Measurements from ENCODE around the gene USP11.

USP11 gene

DNA sequence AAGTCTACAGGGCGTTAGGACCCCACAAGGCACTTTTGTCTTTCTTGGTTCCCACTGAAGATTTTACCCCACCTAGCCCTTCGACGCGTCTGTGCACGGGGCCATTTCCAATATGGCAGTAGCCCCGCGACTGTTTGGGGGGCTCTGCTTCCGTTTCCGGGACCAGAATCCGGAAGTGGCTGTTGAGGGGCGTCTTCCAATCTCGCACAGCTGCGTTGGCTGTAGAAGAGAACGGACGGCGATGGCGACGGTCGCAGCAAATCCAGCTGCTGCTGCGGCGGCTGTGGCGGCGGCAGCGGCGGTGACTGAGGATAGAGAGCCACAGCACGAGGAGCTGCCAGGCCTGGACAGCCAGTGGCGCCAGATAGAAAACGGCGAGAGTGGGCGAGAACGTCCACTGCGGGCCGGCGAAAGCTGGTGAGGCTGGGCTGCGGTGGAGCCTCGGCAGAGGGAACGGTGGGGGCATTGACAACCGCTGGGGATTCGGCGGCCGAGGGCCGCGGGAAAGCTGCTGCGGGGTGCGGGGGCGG is at the start of gene USP11:
USP11 (plus strand) TSS at position 207 of the 530 bp plus-strand sequence; CDS start at position 242, 35 bp downstream.
- DNase-seq (ENCODE audit: low spot score) = peak; percentile 25

DNA sequence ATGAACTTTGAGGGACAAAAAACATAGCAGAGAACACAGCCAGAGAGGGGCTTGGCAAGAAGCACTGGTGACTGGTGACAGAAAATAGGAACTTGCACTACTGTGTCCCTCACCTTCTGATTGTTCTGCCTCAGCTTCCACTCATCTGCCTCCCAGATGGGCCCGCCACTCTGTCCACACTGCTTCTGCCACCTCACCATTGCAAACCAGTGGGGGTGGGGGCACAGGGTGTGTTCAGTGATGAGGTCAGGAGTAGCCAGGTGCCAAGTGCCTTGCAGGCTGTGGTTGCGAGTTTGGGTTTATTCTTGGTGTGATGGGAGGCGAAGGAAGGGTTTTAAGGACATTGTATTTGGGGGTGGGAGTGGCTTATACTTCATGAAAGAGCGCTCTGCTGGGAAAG is 48.3 kb upstream of the USP11 start:
- DNase-seq (ENCODE audit: low spot score) = no peak

DNA sequence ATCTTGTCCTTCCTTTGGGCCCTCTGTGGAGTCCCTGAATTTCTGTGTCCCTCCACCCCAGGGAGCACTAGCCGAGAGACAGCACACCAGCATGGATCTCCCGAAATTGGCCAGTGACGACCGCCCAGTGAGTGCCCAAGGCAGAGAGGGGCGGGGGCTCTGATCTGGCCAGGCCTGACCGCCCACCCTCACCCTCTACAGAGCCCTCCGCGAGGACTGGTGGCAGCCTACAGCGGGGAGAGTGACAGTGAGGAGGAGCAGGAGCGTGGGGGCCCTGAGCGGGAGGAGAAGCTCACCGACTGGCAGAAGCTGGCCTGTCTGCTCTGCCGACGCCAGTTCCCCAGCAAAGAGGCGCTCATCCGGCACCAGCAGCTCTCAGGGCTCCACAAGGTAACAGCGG is 47.6 kb upstream of the USP11 start:
- no peak for DNase-seq (ENCODE audit: low spot score)

DNA sequence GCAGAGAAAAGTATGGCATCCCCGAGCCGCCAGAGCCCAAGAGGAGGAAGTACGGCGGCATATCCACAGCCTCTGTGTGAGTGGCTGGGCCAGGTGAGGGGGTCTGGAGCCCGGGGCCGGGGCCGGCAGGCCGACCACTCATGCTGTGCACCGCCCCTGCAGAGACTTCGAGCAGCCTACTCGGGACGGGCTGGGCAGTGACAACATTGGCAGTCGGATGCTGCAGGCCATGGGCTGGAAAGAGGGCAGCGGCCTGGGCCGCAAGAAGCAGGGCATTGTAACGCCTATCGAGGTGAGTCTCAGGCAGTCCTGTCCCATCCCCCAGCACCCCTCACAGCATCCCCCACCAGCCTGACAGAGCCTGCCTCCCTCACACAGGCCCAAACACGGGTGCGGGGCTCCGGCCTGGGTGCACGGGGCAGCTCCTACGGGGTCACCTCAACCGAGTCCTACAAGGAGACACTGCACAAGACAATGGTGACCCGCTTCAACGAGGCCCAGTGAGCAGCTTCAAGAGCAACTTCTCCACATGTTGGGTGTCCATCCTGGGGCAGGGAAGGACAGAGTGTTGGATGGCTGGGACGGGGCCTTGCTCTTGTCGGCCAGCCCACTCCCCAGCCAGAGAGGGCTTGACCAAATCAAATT is 46.6 kb upstream of the USP11 start:
- DNase-seq (ENCODE audit: low spot score) = no peak

DNA sequence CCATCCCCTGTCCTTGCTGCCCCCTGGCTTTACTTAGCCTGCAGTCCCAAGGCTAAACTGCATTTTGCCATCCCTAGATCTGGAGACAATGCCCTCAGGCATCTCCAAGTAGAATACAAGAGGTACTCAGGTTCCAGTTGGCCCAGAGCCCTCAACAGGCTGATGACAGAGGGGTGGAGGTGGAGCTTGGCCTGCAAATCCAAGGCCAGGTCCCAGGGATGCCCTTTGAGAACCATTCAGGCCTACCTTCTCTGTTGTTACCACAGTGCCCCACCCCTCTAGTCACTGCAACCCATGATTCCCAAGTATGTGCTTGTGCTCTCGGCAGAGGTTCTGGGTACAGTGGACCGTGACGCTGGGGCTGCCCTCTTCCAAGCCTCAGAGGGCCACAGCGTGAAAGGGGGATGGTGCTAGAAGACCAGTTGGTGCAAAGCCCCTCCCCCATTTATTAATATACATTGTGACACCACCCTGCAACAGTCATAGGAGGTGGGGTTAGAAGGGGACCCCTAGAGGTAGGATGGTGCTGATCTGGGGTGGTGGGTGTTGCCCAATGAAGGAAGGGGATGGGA is 45.6 kb upstream of the USP11 start:
- DNase-seq (ENCODE audit: low spot score) = no peak

DNA sequence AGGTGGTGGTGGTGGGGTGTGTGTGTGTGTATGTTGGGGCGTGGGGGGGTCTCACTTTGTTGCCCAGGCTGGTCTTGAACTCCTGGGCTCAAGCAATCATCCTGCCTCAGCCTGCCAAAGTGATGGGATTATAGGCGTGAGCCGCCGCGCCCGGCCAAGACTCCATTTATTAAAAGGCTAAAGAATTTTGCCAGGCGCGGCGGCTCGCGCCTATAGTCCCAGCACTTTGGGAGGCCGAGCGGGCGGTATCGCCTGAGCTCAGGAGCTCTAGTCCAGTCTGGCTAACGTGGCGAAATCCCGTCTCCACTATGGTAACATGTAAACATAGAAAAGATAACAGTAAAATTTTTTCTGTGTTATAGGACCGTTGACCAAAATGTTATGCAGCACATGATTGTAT is 42.9 kb upstream of the USP11 start:
- no peak for DNase-seq (ENCODE audit: low spot score)

DNA sequence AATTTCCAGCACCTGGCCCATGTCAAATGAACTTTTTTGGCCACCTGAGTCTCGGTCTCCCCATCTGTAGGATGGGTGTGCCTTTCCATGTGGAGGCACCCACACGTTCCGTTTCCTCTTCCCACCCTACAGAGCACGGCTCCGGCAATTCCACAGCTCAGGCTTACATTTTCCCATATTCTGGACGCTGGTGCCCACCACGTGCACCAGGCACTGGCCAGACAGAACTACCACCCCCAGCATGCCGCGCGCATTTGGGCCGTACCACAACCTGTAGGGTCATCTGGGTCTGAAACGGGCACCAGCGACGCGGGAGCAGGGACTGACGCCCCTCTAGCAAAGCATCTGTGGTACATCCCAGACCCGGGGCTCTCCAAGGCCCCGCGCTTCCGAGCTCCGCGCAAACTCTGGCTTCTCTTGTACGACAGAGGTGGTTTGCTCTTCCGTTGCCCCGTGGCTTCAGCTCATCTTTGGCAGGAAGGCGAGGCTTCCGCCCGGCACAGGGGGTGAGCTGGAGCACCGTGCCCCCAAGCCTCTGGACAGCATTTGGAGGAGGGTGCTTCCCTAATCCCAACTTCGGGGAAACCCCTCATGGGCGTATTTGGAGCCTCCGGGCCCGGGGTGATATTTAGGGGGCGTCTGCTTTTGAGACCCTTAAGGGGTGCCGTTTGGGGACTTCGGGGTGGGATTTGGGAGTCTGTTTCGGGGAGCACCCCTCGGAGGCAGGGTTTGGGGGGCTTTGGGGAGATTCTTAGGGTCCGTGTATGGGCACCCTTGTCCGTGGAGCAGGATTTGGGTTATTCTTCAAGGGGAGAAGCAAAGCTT is 42.2 kb upstream of the USP11 start:
- peak; percentile 88 for DNase-seq (ENCODE audit: low spot score)

DNA sequence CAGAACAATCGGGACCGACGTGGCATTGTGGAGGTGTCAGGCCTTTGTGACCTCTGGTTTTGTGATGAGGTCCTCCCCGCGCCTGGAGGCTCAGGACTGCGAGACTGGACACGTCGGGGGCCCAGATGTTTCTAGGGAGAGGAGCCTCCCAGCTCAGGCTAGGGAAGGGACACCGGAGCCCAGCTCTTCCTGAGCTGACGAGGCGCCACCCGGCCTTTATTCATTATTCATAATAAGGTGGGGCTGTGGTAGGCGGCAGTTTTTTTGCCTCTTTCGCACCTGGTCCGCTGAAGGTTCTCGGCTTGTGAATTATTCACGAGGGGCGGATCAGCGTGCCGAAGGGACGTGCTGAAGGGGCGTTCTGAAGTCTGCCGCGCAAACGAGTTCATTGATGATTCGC is 41.5 kb upstream of the USP11 start:
- no peak for DNase-seq (ENCODE audit: low spot score)

DNA sequence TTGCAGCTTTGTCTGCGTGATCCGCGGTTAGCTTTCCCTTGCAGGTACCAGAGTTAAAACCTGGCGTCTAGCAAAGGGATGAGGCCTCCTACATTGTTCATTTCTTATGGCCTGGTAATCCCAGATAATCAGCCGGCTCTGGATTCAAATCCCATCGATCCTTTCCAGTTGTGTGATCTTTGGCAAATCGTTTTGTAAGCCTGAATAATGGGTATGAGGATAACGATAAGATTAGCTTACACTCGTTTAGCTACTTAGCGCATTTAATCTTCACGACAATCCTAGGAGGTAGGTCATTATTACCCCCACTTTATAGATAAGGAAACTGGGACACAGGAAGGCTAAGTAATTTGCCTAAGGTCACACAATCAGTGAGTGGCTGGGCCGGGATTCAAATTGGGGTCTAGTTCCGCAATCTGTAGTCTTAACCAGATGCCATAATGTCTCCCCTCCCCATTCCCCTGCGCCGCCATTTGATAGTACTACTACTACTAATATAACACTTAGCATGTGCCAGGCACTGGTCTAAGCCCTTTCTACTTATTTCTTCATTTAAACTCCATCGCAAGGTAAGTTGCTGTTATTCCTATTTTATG is 40.9 kb upstream of the USP11 start:
- DNase-seq (ENCODE audit: low spot score) = no peak

DNA sequence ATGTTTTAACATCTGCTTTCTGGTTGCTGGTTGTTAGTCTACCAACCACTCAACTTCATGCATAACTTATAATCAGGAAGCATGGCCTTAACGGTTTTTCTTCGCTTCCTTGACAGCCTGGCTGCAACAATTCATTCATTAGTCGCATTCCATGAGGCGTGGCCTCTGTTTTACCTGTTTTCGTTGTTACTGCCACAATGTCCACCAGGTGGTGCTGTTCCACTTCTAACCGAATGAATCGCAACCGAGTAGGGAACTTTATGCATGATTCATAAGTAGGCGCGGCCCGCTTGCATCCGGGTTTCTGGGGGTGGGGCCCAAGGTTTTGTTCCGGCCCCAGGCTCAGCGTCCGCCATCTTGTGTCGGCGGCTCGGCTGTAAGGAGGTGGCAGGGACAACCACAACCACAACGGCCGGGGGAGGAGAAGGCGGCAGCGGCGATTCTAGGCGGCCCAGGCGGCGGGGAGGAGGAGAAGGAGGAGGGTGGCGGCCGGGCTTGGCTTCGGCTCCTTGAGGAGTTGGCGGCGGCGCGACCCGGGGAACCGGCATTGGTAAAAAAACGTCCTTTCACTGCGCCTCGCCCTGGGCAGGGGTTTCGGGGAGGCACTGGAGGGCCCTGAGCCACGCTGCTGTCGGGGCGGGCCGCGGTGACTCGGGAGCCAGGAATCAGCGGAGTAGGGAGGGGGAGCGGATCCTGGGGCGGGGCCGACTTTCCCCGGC is 39.2 kb upstream of the USP11 start, which contains the start of gene UBA1:
UBA1 (plus strand) TSS at position 355 of the 719 bp plus-strand sequence. CDS start 4,974 bp downstream, outside the sequence.
- peak; percentile 66 for DNase-seq (ENCODE audit: low spot score)

DNA sequence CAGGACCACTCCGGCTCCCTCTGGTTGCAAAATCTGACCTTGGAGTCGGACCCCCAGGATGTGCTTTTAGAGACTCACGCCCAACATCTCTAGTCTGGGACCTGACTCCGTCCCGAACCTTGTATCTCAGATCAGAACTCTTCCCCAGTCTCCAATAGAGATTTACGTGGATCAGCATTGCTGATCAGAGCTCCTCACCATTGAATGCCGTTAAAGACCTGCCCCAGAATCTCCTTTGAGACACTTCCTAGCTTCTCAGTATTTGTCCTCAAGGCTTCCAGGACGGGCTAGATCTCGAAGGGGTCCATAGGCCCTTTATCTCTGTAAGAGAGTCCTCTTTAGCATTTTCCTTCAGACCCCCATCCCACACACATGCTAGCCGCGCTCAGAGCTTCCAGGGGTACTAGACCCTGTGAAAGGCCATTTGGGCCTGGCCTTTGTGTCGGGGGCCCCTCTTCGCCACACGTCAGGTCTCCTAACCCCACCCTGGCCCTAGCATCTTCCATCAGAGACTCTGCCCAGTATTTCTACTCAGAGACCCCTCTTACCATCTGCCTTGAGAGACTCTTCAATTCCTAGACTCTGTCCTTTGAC is 38.5 kb upstream of the USP11 start:
- DNase-seq (ENCODE audit: low spot score) = no peak

DNA sequence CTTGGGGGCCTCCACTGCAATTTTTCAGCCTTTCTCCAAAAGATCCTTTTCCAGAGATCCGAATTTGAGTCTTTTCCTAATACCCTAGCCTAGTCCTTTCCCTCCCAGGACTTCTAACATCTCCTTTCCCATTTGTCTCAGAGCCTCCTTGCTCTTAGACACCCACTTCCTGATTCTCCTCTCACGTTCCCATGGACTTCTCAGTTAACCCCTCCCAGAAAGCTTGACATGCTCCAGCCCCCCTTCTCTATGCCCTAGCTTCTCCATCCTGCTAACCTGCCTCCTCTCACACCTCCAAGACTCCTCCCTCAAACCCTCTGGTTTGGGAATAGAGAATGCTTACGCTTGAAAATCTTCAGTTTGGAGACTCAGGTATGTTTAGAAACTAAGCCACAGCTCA is 36.7 kb upstream of the USP11 start:
- DNase-seq (ENCODE audit: low spot score) = no peak

DNA sequence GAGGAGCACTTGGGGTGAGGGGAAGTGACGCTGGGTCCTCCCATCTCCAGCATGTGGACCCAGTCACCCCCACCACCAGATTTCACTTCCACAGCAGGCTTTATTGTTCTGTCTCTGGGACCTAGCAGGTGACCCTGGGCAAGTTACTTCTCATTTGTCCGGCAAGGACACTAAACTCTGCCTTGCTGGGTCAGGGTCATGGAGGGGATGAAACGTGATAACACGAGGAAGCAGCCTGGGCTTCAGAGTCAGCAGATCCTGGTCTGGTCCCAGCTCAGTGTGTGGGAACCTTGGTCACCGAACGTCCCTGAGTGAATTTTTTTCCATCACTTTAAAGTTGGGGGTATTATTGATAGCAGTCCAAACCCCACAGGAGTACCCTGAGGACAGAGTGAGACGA is 35.3 kb upstream of the USP11 start:
- no peak for DNase-seq (ENCODE audit: low spot score)

DNA sequence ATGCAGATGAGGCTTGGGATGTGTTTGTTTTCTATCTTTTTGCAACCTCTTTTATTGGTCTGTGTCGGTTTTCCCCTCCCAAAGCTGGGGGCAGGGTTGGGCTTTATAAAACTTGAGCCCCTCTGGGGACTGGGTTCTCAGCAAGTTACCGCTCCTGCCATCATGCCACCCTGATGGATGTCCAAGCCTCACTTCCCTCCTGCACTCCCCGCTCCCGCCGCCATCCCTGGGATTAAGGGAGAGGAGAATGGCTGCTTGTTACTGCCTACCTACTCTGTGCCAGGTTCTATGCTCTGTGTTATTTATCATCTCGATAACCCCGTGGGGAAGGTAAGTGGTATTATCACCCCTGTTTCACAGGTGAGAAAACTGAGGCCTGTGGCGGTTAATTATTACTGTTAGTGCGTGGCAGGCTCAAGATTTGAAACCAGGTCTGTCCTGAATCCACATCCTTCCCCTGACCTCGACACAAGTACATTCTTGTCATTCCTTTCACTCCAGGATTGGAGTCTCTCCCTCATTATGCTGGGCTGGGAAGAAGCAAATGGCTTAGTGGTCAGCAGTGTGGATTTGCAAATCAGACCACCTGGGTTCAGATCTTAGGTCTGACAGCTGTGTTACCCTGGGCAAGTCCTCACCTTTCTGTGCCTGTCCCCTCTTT is 34.7 kb upstream of the USP11 start:
- DNase-seq (ENCODE audit: low spot score) = no peak

DNA sequence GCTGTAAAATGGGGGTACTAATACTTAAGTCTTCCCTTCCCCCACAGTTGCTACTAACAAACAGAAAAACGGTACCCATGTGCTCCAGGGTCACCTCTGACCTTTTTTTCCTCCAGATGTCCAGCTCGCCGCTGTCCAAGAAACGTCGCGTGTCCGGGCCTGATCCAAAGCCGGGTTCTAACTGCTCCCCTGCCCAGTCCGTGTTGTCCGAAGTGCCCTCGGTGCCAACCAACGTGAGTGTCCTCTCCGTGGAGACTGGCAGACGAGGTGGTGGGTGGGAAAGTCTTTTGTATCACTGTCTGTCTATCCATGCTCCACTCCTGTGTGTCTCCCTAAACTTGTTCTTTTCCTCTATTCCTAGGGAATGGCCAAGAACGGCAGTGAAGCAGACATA is 34.1 kb upstream of the USP11 start:
- no peak for DNase-seq (ENCODE audit: low spot score)

DNA sequence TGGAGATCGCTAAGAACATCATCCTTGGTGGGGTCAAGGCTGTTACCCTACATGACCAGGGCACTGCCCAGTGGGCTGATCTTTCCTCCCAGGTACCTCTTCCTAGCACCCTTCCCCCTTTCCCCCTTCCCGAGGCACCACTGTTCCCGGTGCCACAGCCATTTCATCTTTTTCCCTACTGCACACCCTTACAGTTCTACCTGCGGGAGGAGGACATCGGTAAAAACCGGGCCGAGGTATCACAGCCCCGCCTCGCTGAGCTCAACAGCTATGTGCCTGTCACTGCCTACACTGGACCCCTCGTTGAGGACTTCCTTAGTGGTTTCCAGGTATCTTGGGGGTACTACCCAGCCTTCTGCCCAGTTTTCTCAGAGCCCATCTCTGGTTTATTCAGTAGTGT is 33.5 kb upstream of the USP11 start:
- DNase-seq (ENCODE audit: low spot score) = no peak

DNA sequence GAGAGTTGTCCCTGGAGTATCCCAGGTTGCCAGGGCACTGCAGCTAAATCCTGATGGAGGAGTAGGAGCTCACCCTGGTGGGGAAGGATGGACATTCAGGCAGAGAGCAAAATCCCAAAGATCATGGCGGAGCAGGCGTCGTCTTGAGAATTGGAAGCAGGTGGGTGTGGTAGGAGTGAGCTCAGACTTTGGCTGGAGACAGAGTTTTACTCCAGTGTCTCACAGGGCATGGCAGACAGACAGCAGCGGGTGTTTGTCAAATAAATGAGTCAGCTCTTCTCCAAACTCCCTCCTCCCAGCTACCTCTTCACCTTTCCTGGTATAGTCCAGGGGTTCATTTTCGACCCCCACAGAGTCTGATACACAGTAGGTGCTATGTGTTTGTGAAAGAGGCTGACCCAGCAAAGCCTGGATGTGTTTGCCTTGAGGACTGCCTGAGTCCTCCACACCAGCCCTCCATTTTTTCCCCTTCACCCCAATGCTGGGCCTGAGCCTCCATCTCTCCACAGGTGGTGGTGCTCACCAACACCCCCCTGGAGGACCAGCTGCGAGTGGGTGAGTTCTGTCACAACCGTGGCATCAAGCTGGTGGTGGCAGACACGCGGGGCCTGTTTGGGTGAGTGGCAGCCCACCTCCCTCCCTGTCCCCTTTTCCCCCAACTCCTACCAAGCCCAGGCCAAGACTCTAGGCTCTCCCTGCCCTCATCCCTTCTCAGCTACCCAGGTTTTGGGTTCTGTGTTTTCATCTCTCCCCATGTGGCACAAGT is 32.2 kb upstream of the USP11 start:
- DNase-seq (ENCODE audit: low spot score) = no peak

DNA sequence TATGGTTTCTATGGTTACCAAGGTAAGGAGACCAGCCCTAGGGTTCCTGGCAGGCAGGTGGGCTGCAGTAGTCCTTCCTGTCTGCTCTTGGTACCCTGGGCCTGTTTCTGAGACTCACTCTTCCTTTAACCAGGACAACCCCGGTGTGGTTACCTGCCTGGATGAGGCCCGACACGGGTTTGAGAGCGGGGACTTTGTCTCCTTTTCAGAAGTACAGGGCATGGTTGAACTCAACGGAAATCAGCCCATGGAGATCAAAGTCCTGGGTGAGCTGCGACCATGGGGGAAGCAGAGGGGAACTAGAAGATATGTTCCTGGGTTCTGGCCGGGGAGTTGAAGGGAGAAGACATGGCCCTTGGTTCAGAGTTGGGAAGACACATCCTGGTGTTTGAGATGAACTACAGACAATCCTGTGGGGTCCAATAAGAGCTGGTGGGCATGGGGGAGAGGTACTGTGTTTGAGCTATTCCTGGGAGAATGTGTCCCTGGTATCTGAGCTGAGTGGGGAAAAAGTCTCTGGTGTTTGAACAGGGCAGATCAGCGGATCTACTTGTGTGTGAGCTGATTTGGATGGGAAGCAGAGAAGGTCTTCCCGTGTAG is 31.4 kb upstream of the USP11 start:
- no peak for DNase-seq (ENCODE audit: low spot score)

DNA sequence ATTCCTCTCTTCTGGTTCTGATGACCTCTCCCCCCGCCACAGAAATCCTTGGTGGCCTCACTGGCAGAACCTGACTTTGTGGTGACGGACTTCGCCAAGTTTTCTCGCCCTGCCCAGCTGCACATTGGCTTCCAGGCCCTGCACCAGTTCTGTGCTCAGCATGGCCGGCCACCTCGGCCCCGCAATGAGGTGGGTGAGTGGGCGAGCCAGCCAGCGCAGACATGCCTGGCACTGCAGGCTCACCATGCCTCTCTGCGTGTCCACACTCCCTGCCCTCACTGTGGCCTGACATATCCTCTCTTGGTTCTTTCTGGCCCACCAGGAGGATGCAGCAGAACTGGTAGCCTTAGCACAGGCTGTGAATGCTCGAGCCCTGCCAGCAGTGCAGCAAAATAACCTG is 30.5 kb upstream of the USP11 start:
- no peak for DNase-seq (ENCODE audit: low spot score)

DNA sequence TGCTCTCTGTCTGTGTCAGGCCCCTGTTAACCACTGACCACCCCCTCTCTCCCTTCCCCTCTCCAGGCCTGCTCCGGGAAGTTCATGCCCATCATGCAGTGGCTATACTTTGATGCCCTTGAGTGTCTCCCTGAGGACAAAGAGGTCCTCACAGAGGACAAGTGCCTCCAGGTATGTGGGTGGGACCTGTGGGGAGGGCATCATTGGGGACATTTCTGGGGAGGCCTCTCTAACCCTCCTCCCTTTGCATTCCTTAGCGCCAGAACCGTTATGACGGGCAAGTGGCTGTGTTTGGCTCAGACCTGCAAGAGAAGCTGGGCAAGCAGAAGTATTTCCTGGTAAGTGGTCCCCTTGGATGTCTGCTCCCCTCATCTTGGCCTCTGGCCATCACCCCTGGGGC is 29.9 kb upstream of the USP11 start:
- DNase-seq (ENCODE audit: low spot score) = no peak
